Retinal pigment epithelial cell (primary cell): ENCODE results near the gene CACNA2D4.

Experiments used
- DNase-seq: peaks from one replicate; pipeline ENCODE4 v3.0.0-alpha.2; 2010; ENCODE audit warnings: low read depth
- H3K4me3 ChIP-seq: 2 replicates; pipeline ENCODE4 v1.5.1; 2011; ENCODE audit warnings: mild to moderate bottlenecking, low read length, control low read depth, moderate library complexity
- CTCF ChIP-seq: conservative IDR thresholded peaks from 2 replicates; pipeline ENCODE4 v1.5.1; 2011; ENCODE audit warnings: low read depth, low read length, control low read depth, inconsistent platforms

Gene CACNA2D4

DNA sequence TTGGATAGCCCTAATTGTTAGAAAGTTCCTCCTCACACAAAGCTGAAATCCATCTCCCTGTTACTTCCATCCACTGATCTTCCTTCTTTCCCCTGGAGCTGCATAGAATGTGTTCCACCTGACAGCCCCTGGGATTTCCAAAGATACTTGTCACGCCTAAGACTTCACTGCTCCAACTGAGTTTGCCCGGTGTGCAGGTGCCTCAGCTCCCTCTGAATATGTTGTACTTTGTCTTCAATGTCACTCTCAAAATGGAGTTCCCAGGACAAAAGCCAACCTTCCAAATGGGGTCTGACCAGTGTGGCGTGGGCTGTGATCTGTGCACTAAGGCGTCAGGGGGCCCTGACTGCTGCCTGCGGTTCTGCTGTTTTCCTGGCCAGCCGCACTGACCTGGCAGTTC lies 42.8 kb downstream of the CACNA2D4 start:
- no peak overlapping the region for H3K4me3 ChIP-seq
- no peak for DNase-seq
- no peak for TF ChIP-seq CTCF

GRCh38 chr12:1873531-1874510 lies 44.6 kb downstream of the CACNA2D4 start:
- TF ChIP-seq CTCF, result no peak
- no peak overlapping the region for H3K4me3 ChIP-seq
- no peak for DNase-seq

DNA sequence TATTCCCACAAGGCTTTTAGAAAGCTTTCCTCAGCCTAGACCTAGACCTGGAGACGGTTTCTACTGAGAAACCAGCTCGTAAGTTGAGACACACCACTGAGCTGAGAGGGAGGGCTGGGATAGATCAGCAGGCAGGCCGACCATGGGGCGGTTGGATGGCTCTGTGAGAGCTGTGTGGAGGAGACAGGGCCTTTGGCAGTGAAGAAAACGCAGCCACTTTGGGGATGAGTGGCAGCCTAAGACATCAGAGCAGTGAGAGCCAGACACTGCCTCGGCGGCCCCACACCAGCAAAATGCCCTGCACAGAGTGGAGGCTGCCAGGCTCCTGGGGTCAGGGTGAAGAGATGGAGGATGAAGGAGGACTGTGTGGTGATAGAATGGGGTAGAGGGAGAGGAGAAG lies 46.0 kb downstream of the CACNA2D4 start:
- H3K4me3 ChIP-seq, result no peak overlapping the region
- TF ChIP-seq CTCF, result no peak
- no peak for DNase-seq

GRCh38 chr12:1872001-1872400 lies 46.5 kb downstream of the CACNA2D4 start:
- TF ChIP-seq CTCF, result no peak
- DNase-seq, result no peak
- H3K4me3 ChIP-seq, result no peak overlapping the region

- DNase-seq, result no peak
- no peak overlapping the region for H3K4me3 ChIP-seq
- TF ChIP-seq CTCF, result no peak
Observed at GRCh38 chr12:1870998-1871917, 47.2 kb downstream of the CACNA2D4 start.

- no peak for TF ChIP-seq CTCF
- H3K4me3 ChIP-seq, result no peak overlapping the region
Observed at GRCh38 chr12:1870086-1870485, 48.4 kb downstream of the CACNA2D4 start.

More at GRCh38 chr12:1870086-1870485, 48.4 kb downstream of the CACNA2D4 start:
- no peak for DNase-seq
